Muscle layer of colon (tissue), 2 donors: ENCODE results near the gene HDHD2.

Experiments
- H3K27ac ChIP-seq: one replicate; pipeline ENCODE4 v1.7.0; 2013; ENCODE audit warnings: low read depth, mild to moderate bottlenecking, low read length, moderate library complexity
- H3K27me3 ChIP-seq, 2 donors: one replicate each; pipeline ENCODE4 v1.7.0; 2013; ENCODE audit warnings: low read length in 2 of 2, mild to moderate bottlenecking in 2 of 2; ENCODE audit not compliant: insufficient read depth in 2 of 2, control insufficient read depth in 1 of 2
- H3K36me3 ChIP-seq: one replicate; pipeline ENCODE4 v1.7.0; 2013; ENCODE audit warnings: mild to moderate bottlenecking, low read length; ENCODE audit not compliant: insufficient read depth
- H3K4me1 ChIP-seq: one replicate; pipeline ENCODE4 v1.7.0; 2013; ENCODE audit warnings: mild to moderate bottlenecking, low read length; ENCODE audit not compliant: insufficient read depth
- H3K4me3 ChIP-seq, 2 donors: one replicate each; pipeline ENCODE4 v1.7.0; 2013; ENCODE audit warnings: low read length in 2 of 2, low read depth in 1 of 2, mild to moderate bottlenecking in 1 of 2, moderate library complexity in 1 of 2
- H3K9ac ChIP-seq: one replicate; pipeline ENCODE4 v1.7.0; 2013; ENCODE audit warnings: low read length
- H3K9me3 ChIP-seq: one replicate; pipeline ENCODE4 v1.7.0; 2013; ENCODE audit warnings: mild to moderate bottlenecking, low read length
- donor health status: abdominal sarcoma.
- donor health status: Adenocarcinoma of cecum.

The HDHD2 gene

DNA sequence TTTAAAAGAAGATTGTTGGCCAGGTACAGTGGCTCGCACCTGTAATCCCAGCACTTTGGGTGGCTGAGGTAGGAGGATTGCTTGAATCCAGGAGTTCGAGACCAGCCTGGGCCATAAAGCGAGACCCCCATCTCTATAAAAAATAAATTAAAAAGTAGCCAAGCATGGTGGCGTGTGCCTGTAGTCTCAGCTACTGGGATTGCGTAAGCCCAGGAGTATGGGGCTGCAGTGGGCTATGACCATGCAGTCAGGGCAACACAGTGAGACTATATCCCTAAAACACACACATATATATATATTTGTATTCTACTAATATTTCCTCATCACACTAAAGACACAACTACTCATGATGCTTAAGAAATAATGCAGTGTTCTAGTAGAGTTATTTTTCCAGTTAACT is 7.1 kb downstream of the HDHD2 start:
- no peak overlapping the region for H3K27ac ChIP-seq

DNA sequence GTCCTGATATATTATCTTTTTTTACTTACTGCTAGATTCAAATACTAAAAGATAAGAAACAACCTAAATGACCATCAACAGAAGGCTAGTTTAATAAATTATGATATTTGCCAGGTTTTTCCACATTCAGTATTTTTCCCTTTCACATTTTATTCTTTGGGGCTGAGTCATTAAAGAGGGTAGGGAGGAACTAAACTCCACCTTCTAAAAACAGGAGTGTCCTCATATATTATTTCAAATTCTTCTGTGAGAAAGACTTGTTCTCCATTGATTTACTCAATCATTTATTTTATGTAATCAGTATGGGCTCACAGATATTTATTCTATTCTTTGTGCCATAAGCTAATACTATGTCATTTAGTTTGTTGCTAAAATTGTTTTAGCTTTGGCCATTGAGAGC is 9.0 kb downstream of the HDHD2 start:
- Histone ChIP-seq H3K4me3 (no peak overlapping the region), H3K36me3 (peaks cover under 1% of the 10 kb centered on the region), H3K27me3 (no peaks in the 10 kb centered on the region), H3K27ac (no peak overlapping the region), H3K9ac (no peak overlapping the region), H3K9me3 (no peaks in the 10 kb centered on the region), H3K4me1 (no peaks in the 10 kb centered on the region)

More for the DNA sequence above, 7.1 kb downstream of the HDHD2 start:
- H3K27me3 ChIP-seq, result no peaks in the 10 kb centered on the region
- H3K4me1 ChIP-seq, result no peaks in the 10 kb centered on the region
- no peaks in the 10 kb centered on the region for H3K36me3 ChIP-seq
- no peak overlapping the region for H3K4me3 ChIP-seq
- no peaks in the 10 kb centered on the region for H3K9me3 ChIP-seq
- H3K9ac ChIP-seq, result no peak overlapping the region

DNA sequence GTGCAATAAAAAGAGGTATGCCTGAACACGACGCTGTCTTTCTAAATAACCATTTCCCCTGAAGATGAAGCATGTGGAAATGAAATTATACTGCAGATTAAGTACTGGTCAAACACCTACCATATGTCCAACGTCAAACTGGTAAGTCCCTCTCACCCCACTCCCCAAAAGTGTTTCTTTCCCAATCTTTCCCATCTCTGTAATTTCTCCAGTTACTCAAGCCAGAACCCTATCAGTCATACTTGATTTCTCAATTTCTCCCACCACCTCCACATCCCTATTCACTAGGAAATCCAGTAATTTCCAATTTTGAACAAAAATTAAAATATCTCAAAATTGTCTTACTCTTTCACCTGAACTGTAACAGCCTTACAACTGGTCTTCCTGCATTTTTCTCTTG is 29.2 kb downstream of the HDHD2 start:
- Histone ChIP-seq H3K27ac (no peak overlapping the region), H3K27me3 (no peaks in the 10 kb centered on the region), H3K9me3 (no peaks in the 10 kb centered on the region), H3K36me3 (peaks cover 7% of the 10 kb centered on the region), H3K4me3 (no peak overlapping the region), H3K9ac (no peak overlapping the region), H3K4me1 (no peaks in the 10 kb centered on the region)

DNA sequence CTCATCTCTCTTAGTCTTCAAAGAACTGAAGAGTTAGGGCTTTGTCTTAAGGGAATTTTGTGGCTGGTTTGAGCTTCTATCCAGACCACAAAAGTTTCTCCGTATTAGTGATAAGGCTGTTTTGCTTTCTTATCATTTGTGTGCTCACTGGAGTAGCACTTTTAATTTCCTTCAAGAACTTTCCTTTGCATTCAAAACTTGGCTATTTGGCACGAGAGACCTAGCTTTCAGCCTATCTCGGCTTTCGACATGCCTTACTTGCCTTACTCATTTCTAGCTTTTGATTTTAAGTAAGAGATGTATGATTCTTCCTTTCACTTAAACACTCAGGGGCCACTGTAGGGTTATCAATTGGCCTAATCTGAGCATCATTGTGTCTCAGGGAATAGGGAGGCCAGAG is 29.9 kb downstream of the HDHD2 start:
- Histone ChIP-seq H3K27me3 (no peaks in the 10 kb centered on the region), H3K9ac (no peak overlapping the region), H3K9me3 (no peaks in the 10 kb centered on the region)

DNA sequence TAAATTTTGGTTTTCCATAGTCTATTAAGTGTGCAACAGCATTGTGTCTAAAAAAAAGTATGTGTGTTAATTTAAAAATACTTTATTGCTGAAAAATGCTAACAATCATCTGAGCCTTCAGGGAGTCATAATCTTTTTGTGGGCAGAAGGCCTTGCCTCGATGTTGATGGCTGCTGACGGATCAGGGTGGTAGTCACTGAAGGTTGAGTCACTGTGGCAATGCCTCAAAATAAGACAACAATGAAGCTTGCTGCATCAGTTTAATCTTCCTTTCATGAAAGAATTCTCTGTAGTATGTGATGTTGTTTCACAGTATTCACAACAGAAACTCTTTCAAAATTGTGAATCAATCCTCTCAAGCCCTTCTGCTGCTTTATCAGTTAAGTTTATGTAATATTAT is 31.3 kb downstream of the HDHD2 start:
- Histone ChIP-seq H3K4me1 (no peaks in the 10 kb centered on the region), H3K4me3 (no peak overlapping the region), H3K27ac (no peak overlapping the region), H3K9ac (no peak overlapping the region), H3K36me3 (peaks cover 13% of the 10 kb centered on the region), H3K27me3 (no peaks in the 10 kb centered on the region), H3K9me3 (no peaks in the 10 kb centered on the region)

More for the DNA sequence above, 29.9 kb downstream of the HDHD2 start:
- Histone ChIP-seq H3K27ac (no peak overlapping the region), H3K4me1 (no peaks in the 10 kb centered on the region), H3K4me3 (no peak overlapping the region), H3K36me3 (peaks cover 7% of the 10 kb centered on the region)

DNA sequence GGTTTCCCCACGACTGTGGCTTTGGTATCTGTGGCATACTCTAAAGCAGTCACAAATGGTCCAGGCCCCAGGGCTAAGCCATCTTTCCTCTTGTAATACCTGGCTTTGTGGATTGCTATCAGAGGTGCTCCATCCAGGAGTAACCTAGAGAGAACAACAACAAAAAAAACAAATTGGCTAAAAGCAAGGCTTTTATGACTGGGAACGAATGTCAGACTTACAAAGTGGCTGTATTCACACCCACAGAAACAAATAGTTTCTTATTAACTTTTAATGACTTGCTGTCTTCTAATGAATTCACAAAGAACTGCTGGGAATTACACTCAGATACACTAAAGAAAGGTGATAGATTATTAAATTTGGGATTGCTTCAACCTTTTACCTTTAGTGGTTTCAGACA is 35.1 kb downstream of the HDHD2 start:
- no peaks in the 10 kb centered on the region for H3K9me3 ChIP-seq
- no peaks in the 10 kb centered on the region for H3K27me3 ChIP-seq
- H3K9ac ChIP-seq, result no peak overlapping the region
- no peaks in the 10 kb centered on the region for H3K4me1 ChIP-seq
- H3K27ac ChIP-seq, result no peak overlapping the region
- H3K4me3 ChIP-seq, result no peak overlapping the region
- H3K36me3 ChIP-seq, result peaks cover 41% of the 10 kb centered on the region

DNA sequence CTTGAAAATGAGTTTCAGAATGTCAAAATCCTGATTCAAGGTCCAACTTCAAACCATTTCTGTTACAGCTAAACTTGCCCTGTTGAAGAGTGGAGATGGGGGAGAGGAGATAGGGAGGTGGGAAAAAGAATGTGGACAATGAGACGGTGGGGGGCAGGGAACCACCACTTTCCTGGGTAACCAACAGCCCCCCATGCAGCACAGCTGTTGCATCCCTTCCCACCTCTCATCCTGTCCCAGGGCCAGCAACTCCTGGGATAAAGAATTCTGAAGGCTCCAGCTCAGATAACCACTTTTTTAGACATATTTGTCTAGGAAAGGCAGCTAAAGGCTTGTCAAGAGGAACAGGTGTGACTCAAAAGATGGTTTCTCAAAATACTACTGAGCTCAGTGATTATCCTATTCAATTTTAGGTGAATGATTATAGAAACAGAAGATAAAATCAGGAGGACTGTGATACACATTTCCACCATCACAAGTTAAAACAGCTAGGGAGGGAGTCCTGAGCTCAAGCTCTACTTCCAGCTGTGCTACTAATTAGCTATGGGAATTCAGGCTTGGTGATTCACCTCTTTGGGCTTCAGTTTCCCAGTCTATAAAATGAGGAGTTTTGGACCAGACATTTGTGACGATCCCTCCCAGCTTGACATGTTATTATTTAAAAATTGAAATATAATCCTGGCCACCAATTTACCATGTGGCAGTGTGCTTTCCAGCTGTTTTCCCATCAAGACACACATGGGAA is 36.3 kb downstream of the HDHD2 start:
- Histone ChIP-seq H3K27ac (no peak overlapping the region), H3K27me3 (no peaks in the 10 kb centered on the region), H3K4me1 (no peaks in the 10 kb centered on the region), H3K9me3 (no peaks in the 10 kb centered on the region), H3K36me3 (peaks cover 35% of the 10 kb centered on the region), H3K4me3 (no peak overlapping the region), H3K9ac (no peak overlapping the region)

DNA sequence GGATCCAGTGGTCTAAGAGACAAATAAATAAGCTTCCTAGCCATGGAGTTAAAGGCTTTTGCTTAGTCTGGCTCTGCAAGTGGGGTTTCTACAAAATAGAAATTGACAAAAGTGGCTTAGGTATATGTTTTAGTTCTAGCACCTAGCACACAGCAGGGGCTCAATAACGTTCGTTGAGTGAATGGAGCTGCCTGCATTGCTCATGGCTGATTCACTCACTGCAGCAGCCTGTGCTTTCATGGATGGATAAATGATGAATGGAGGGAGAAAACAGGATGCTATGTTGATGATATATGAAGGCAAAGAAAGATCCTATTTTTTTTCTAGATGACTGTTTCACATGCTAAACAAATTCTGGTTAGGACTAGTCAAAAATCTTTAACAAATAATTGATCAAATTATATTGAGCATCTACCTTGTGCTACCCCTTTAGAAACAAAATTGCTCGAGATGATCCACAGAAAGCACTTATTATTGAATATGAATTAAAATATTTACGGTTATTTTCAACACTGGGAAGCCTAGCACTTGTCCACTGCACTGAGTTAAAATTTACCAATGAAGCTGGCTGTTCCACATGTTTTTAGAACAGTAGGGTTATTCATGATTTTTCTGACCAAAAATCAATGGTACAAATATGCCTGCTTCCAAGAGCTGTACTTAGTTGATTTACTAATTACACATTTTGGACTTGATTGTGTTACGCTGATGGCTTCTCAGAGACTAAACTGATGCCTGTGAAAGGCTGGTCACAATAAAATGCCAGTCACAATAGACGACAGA is 39.6 kb downstream of the HDHD2 start:
- H3K9ac ChIP-seq, result no peak overlapping the region
- H3K27me3 ChIP-seq, result no peaks in the 10 kb centered on the region
- H3K4me3 ChIP-seq, result no peak overlapping the region
- no peak overlapping the region for H3K27ac ChIP-seq
- no peaks in the 10 kb centered on the region for H3K4me1 ChIP-seq
- H3K36me3 ChIP-seq, result peaks cover 61% of the 10 kb centered on the region
- H3K9me3 ChIP-seq, result no peaks in the 10 kb centered on the region

DNA sequence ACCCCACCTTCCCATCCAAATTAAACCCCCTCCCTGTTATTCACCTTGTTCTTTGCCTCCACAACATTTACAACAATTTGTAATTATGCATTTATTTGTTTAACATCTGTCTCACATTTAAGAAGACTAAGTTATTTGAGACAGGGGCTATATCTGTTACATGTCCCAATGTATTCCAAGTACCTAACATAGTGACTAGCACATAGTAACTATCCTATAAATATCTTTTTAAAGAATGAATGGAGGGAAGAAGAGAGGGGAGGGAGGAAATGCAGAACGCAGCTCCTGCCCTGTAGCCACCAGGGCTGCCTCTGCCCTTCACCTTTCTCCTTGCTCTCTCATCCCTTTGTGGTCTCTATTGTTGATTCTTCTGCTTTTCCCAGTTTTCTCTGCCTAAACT is 40.6 kb downstream of the HDHD2 start:
- Histone ChIP-seq H3K27me3 (no peaks in the 10 kb centered on the region), H3K27ac (no peak overlapping the region), H3K4me3 (no peak overlapping the region), H3K9me3 (no peaks in the 10 kb centered on the region), H3K4me1 (no peaks in the 10 kb centered on the region), H3K9ac (no peak overlapping the region), H3K36me3 (peaks cover 62% of the 10 kb centered on the region)

DNA sequence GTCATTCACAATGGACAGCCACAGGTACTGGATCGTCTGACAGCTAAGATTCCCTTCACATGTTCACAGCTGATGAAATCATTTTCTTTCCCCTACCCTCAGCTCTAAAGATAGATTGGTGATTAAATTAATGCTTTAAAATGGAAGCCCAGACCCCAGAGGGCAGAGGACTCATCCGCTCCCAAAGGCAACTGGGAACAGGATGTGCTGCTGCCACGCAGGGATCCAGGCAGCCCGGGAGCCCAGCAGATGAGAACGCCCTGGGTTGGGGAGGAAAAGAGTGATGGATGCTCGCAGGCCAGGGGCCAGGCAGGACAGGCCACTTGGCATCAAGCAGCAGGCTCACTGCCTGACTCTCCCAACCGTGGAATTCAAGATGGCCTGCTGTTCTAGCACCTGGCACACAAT is 41.3 kb downstream of the HDHD2 start:
- Histone ChIP-seq H3K4me1 (no peaks in the 10 kb centered on the region), H3K27me3 (no peaks in the 10 kb centered on the region), H3K4me3 (no peak overlapping the region), H3K9ac (no peak overlapping the region), H3K36me3 (peaks cover 64% of the 10 kb centered on the region), H3K27ac (no peak overlapping the region), H3K9me3 (no peaks in the 10 kb centered on the region)

DNA sequence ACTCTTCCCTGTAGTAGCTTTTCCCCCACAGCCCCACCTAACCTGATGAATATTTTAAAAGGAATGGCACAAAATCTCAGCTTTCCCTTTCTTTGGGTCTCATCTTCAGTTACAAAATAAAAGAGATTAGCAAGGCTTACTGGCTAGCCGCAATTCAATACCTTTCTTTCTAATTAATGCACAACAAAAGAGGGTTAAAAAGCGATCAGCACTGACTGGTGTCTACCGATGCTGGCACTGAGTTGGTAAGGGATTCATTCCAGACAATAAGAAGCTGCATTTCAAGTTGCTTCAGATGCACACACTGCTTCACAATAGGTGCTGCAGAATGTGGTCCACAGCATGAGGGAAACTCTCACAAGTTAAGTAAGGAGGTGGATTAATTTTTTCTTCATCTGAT is 41.9 kb downstream of the HDHD2 start:
- H3K4me1 ChIP-seq, result no peaks in the 10 kb centered on the region
- H3K9me3 ChIP-seq, result no peaks in the 10 kb centered on the region
- no peak overlapping the region for H3K9ac ChIP-seq
- H3K36me3 ChIP-seq, result peaks cover 57% of the 10 kb centered on the region
- H3K4me3 ChIP-seq, result no peak overlapping the region
- H3K27ac ChIP-seq, result no peak overlapping the region
- H3K27me3 ChIP-seq, result no peaks in the 10 kb centered on the region
